K562 (cell line): ENCODE measurements around the gene WDR18. TPM values are rescaled to one million over a fixed set of nuclear protein-coding genes. Genes with fewer than 3 reads are reported as not detected.

ENCODE experiments used
- BCOR ChIP-seq: fragments of 450-650 bp; IDR thresholded peaks from 2 replicates; pipeline ENCODE4 v1.6.1; 2016
- CREM ChIP-seq: IDR thresholded peaks from 2 replicates; pipeline ENCODE4 v1.6.1; 2014; ENCODE audit warnings: antibody characterized with exemption, low read depth
- HSF4 ChIP-seq: fragments of 250-450 bp; sonication (Bioruptor Pico); IDR thresholded peaks from 2 replicates; pipeline ENCODE4 v2.1.2; 2022; ENCODE audit warnings: mild to moderate bottlenecking, moderate library complexity, borderline replicate concordance
- NR2C2 ChIP-seq, 2 experiments: fragments of 200-800 bp in 1 of 2; sonication (Bioruptor generic) in 1 of 2; sonication (generic) in 1 of 2; formaldehyde crosslinking in 1 of 2; IDR thresholded peaks; 2 replicates each; pipeline versions ENCODE4 v1.6.1 to v1.8.0; 2016 to 2022; ENCODE audit warnings: mild to moderate bottlenecking in 1 of 2, missing compliant biosample characterization in 1 of 2, missing genetic modification characterization in 1 of 2, missing genetic modification reagents in 1 of 2
- SREBF2 ChIP-seq: sonication (generic); formaldehyde crosslinking; IDR thresholded peaks from 2 replicates; pipeline ENCODE4 v1.4.0; 2020; ENCODE audit warnings: mild to moderate bottlenecking, missing genetic modification reagents
- STAT5A ChIP-seq: IDR thresholded peaks from 2 replicates; pipeline ENCODE4 v1.6.1; 2012; ENCODE audit warnings: low read length, inconsistent platforms, borderline replicate concordance
- TBP ChIP-seq: optimal IDR thresholded peaks from 2 replicates; pipeline ENCODE3; 2011; ENCODE audit warnings: low read depth, low read length, improper control_type of control experiment
- ZNF263 ChIP-seq: sonication (generic); formaldehyde crosslinking; IDR thresholded peaks from 2 replicates; pipeline ENCODE4 v1.8.0; 2022; ENCODE audit warnings: mild to moderate bottlenecking, missing genetic modification reagents, borderline replicate concordance
- polyA plus RNA-seq, 8 experiments: library from polyadenylated mRNA; depleted of rRNA in 4 of 8; stranded (reverse) in 5 of 8; unstranded in 3 of 8; fragments of >200 nt; fragmentation: Nextera tagmentation in 2 of 8; fragmentation: Illumina TruSeq in 1 of 8; extraction: Ambion mirVana in 2 of 8; extraction: Trizol in 1 of 8; gene quantifications; 2 replicates each; pipeline versions ENCODE4 v1.2.1 to v1.2.3, GENCODE V29; 2011 to 2014; ENCODE audit warnings: inconsistent platforms in 1 of 8, missing spikeins in 1 of 8
- total RNA-seq, 7 experiments: library from RNA; depleted of rRNA in 6 of 7; stranded (reverse); fragments of >200 nt in 6 of 7; fragmentation: Illumina TruSeq in 2 of 7; extraction: Trizol in 2 of 7; gene quantifications; 2 replicates each; pipeline versions ENCODE4 v1.2.1 to v1.2.3, GENCODE V29; 2011 to 2021; ENCODE audit warnings: low replicate concordance in 1 of 7
- TF ChIP-seq, protein P1 (sequence below): fragments of 450-650 bp; IDR thresholded peaks from 2 replicates; pipeline ENCODE4 v1.6.1; 2018; ENCODE audit not compliant: partially characterized antibody
- TF ChIP-seq, protein P2 (sequence below): fragments of 250-450 bp; sonication (Bioruptor Pico); IDR thresholded peaks from 2 replicates; pipeline ENCODE4 v1.4.0; 2020
- TF ChIP-seq, protein P3 (sequence below): fragments of 450-650 bp; IDR thresholded peaks from one replicate; pipeline ENCODE4 v1.6.1; 2018; ENCODE audit warnings: mild to moderate bottlenecking, moderate library complexity; ENCODE audit not compliant: partially characterized antibody
- TF ChIP-seq, protein P4 (sequence below), 2 experiments: fragments of 450-650 bp; IDR thresholded peaks; 2 replicates each; pipeline ENCODE4 v1.6.1; 2016
- TF ChIP-seq, protein P5 (sequence below), 3 experiments: fragments of 200-800 bp in 1 of 3; fragments of 250-450 bp in 1 of 3; fragments of 450-650 bp in 1 of 3; sonication (Bioruptor Pico) in 1 of 3; sonication (Bioruptor generic) in 1 of 3; formaldehyde crosslinking in 1 of 3; IDR thresholded peaks; 2 replicates each; pipeline versions ENCODE4 v1.6.1 to v1.8.0; 2016 to 2022; ENCODE audit warnings: mild to moderate bottlenecking in 2 of 3, missing genetic modification characterization in 2 of 3, missing compliant biosample characterization in 1 of 3, moderate library complexity in 1 of 3

Gene WDR18
- total and polyA plus RNA-seq, 9 of the 15 experiments (the other 6 are each of a cell fraction or from before 2014, with no cell fraction given): 0.65 to 181 (median 30.1) TPM

DNA sequence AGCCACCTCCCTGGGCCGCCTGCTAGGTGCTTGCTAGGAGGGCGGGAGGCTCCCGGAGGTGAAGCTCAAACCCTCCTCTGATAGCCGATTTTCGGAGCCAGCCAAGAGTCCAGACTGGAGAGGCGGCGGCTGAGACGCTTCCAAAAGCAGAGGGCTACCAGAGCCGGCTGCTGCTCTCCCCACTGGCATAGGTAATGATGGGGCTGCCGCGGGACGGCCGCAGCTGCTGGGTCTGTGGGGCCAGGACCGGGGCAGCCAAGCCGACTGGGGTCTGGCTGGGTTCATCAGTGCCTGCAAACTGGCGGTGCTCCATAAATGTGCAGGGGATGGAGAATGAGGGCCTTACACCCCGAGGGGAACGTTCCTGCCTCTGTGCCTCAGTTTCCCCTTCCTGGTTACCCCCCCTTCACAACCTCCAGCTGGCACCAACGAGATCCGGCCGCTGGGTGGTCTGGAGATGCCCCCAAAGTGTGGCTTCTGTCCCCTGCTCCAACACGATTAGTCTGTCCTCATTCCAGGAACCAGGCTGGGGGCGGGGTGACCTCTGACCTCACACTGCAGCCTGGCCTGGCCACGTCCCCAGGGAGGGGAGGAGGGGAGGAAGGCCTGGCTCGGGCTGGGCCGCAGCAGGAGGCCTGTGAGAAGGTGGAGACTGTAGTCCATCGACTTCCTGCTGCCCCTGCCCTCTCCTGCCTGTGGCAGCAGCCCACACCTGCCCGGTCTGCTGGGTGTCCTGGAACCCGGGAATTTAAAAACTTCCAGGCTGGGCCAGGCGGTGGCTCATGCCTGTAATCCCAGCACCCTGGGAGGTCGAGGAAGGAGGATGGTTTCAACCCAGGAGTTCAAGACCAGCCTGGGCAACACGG is 3.8 kb upstream of the WDR18 start (continued):
- TF ChIP-seq TBP (peak; percentile 38), NR2C2 (CRISPR knock-in tag; IDR thresholded peaks at IDR 0.05) (peak; percentile 99), NR2C2 (tag; IDR thresholded peaks at IDR 0.05) (peak; percentile 99), ZNF263 (peak; percentile 65), HSF4 (CRISPR knock-in tag) (no peak), BCOR (peak; percentile 97), STAT5A (peak; percentile 94), SREBF2 (CRISPR knock-in tag) (0 out of 2 replicates have a peak, but pooled peaks have one; percentile 33), CREM (peak; percentile 90)
- TF ChIP-seq, protein P1, sequence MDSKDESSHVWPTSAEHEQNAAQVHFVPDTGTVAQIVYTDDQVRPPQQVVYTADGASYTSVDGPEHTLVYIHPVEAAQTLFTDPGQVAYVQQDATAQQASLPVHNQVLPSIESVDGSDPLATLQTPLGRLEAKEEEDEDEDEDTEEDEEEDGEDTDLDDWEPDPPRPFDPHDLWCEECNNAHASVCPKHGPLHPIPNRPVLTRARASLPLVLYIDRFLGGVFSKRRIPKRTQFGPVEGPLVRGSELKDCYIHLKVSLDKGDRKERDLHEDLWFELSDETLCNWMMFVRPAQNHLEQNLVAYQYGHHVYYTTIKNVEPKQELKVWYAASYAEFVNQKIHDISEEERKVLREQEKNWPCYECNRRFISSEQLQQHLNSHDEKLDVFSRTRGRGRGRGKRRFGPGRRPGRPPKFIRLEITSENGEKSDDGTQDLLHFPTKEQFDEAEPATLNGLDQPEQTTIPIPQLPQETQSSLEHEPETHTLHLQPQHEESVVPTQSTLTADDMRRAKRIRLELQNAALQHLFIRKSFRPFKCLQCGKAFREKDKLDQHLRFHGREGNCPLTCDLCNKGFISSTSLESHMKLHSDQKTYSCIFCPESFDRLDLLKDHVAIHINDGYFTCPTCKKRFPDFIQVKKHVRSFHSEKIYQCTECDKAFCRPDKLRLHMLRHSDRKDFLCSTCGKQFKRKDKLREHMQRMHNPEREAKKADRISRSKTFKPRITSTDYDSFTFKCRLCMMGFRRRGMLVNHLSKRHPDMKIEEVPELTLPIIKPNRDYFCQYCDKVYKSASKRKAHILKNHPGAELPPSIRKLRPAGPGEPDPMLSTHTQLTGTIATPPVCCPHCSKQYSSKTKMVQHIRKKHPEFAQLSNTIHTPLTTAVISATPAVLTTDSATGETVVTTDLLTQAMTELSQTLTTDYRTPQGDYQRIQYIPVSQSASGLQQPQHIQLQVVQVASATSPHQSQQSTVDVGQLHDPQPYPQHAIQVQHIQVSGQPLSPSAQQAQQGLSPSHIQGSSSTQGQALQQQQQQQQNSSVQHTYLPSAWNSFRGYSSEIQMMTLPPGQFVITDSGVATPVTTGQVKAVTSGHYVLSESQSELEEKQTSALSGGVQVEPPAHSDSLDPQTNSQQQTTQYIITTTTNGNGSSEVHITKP: peak; percentile 92
- TF ChIP-seq, protein P2, sequence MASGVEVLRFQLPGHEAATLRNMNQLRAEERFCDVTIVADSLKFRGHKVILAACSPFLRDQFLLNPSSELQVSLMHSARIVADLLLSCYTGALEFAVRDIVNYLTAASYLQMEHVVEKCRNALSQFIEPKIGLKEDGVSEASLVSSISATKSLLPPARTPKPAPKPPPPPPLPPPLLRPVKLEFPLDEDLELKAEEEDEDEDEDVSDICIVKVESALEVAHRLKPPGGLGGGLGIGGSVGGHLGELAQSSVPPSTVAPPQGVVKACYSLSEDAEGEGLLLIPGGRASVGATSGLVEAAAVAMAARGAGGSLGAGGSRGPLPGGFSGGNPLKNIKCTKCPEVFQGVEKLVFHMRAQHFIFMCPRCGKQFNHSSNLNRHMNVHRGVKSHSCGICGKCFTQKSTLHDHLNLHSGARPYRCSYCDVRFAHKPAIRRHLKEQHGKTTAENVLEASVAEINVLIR: peak; percentile 48; the same call in 1 of the 2 replicates
- TF ChIP-seq, protein P3, sequence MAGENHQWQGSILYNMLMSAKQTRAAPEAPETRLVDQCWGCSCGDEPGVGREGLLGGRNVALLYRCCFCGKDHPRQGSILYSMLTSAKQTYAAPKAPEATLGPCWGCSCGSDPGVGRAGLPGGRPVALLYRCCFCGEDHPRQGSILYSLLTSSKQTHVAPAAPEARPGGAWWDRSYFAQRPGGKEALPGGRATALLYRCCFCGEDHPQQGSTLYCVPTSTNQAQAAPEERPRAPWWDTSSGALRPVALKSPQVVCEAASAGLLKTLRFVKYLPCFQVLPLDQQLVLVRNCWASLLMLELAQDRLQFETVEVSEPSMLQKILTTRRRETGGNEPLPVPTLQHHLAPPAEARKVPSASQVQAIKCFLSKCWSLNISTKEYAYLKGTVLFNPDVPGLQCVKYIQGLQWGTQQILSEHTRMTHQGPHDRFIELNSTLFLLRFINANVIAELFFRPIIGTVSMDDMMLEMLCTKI: no peak
- TF ChIP-seq, protein P4, sequence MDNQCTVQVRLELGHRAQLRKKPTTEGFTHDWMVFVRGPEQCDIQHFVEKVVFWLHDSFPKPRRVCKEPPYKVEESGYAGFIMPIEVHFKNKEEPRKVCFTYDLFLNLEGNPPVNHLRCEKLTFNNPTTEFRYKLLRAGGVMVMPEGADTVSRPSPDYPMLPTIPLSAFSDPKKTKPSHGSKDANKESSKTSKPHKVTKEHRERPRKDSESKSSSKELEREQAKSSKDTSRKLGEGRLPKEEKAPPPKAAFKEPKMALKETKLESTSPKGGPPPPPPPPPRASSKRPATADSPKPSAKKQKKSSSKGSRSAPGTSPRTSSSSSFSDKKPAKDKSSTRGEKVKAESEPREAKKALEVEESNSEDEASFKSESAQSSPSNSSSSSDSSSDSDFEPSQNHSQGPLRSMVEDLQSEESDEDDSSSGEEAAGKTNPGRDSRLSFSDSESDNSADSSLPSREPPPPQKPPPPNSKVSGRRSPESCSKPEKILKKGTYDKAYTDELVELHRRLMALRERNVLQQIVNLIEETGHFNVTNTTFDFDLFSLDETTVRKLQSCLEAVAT (IDR thresholded peaks at IDR 0.05): peak in 1 of 2 experiments; percentile 45; a peak in 1 of 4 replicates
- TF ChIP-seq, protein P5, sequence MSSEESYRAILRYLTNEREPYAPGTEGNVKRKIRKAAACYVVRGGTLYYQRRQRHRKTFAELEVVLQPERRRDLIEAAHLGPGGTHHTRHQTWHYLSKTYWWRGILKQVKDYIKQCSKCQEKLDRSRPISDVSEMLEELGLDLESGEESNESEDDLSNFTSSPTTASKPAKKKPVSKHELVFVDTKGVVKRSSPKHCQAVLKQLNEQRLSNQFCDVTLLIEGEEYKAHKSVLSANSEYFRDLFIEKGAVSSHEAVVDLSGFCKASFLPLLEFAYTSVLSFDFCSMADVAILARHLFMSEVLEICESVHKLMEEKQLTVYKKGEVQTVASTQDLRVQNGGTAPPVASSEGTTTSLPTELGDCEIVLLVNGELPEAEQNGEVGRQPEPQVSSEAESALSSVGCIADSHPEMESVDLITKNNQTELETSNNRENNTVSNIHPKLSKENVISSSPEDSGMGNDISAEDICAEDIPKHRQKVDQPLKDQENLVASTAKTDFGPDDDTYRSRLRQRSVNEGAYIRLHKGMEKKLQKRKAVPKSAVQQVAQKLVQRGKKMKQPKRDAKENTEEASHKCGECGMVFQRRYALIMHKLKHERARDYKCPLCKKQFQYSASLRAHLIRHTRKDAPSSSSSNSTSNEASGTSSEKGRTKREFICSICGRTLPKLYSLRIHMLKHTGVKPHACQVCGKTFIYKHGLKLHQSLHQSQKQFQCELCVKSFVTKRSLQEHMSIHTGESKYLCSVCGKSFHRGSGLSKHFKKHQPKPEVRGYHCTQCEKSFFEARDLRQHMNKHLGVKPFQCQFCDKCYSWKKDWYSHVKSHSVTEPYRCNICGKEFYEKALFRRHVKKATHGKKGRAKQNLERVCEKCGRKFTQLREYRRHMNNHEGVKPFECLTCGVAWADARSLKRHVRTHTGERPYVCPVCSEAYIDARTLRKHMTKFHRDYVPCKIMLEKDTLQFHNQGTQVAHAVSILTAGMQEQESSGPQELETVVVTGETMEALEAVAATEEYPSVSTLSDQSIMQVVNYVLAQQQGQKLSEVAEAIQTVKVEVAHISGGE (CRISPR knock-in tag; IDR thresholded peaks at IDR 0.05): no peak; a peak in 1 of 6 replicates
